HCT116 (cell line): ENCODE data around the gene CHADL. TPM values are rescaled to one million over a fixed set of nuclear protein-coding genes. Genes with fewer than 3 reads are reported as not detected.

ENCODE experiments used
- ATAC-seq: fragments of 200-7000 bp; cut with Tn5 transposase; 2 replicates; pipeline ENCODE4 v1.9.1; 2020; ENCODE audit warnings: mild to moderate bottlenecking, moderate library complexity
- BruUV-seq: library from RNA; stranded (reverse); fragments of 400-500 nt; replicated peaks from 2 replicates; lab custom pipeline; 2021; lab: Mats Ljungman, UMichigan
- CTCF ChIA-PET: fragments of 300-600 bp; sonication (Branson Sonifier 250); formaldehyde crosslinking; loops from one replicate; lab custom pipeline; 2021; ENCODE audit warnings: antibody characterized with exemption; lab: Charles Lee
- POLR2A ChIA-PET: fragments of 300-600, 350-600 bp; sonication (Branson Sonifier 250); formaldehyde crosslinking; loops from one replicate; lab custom pipeline; 2021; ENCODE audit warnings: antibody characterized with exemption; lab: Charles Lee
- RAD21 ChIA-PET, 2 experiments: fragments of 300-600 bp; sonication (Branson Sonifier 250); formaldehyde crosslinking; loops; one replicate each; lab custom pipeline; 2023; ENCODE audit warnings: low total read pairs in 2 of 2; ENCODE audit not compliant: uncharacterized antibody in 2 of 2, unreplicated experiment in 2 of 2, low non-redundant PET in 1 of 2; lab: Charles Lee
- DNase-seq: peaks from one replicate; pipeline ENCODE4 v3.0.0-alpha.2; 2010; ENCODE audit warnings: low read depth, low spot score
- H2AFZ ChIP-seq: fragments of 200-600 bp; shearing (Covaris generic), sonication (generic); 2 replicates; pipeline ENCODE4 v1.6.1; 2017; ENCODE audit warnings: low read depth, mixed run types, mixed read lengths, antibody characterized with exemption, low read length; ENCODE audit not compliant: poor library complexity, severe bottlenecking
- H3K27ac ChIP-seq: 2 replicates; pipeline ENCODE4 v1.5.1; 2012; ENCODE audit warnings: low read depth, low read length
- H3K27me3 ChIP-seq: fragments of 200-600 bp; sonication (generic); 2 replicates; pipeline ENCODE4 v1.6.1; 2016; ENCODE audit warnings: mixed run types, low read length, mixed read lengths; ENCODE audit not compliant: insufficient read depth
- H3K36me3 ChIP-seq, 2 experiments: fragments of 200-500 bp in 1 of 2; fragments of 200-600 bp in 1 of 2; sonication (Bioruptor generic) in 1 of 2; sonication (generic) in 1 of 2; 2 replicates each; pipeline versions ENCODE4 v1.5.1 to v1.6.1; 2014 to 2016; ENCODE audit warnings: low read length in 2 of 2, inconsistent platforms in 1 of 2, mixed read lengths in 1 of 2, mixed run types in 1 of 2; ENCODE audit not compliant: insufficient read depth in 2 of 2, control insufficient read depth in 1 of 2
- H3K4me1 ChIP-seq, 2 experiments: fragments of 200-600 bp in 1 of 2; sonication (generic) in 1 of 2; 2 replicates each; pipeline versions ENCODE4 v1.5.1 to v1.6.1; 2012 to 2017; ENCODE audit warnings: low read length in 2 of 2, inconsistent platforms in 1 of 2, mild to moderate bottlenecking in 1 of 2, mixed read lengths in 1 of 2, mixed run types in 1 of 2, moderate library complexity in 1 of 2; ENCODE audit not compliant: insufficient read depth in 2 of 2, control insufficient read depth in 1 of 2
- H3K4me2 ChIP-seq: fragments of 200-600 bp; sonication (generic); 2 replicates; pipeline ENCODE4 v1.6.1; 2017; ENCODE audit warnings: mixed run types, low read length, mixed read lengths
- H3K4me3 ChIP-seq, 2 experiments: fragments of 200-600 bp in 1 of 2; sonication (generic) in 1 of 2; replicated peaks in 1 of 2; 2 replicates each; pipeline ENCODE4 v1.5.1; 2011 to 2016; ENCODE audit warnings: low read length in 2 of 2, control low read depth in 1 of 2, low read depth in 1 of 2, mild to moderate bottlenecking in 1 of 2, mixed read lengths in 1 of 2, mixed run types in 1 of 2
- H3K79me2 ChIP-seq: fragments of 200-600 bp; sonication (generic); 2 replicates; pipeline ENCODE4 v1.6.1; 2017; ENCODE audit warnings: mild to moderate bottlenecking, mixed run types, low read length, moderate library complexity, mixed read lengths; ENCODE audit not compliant: insufficient read depth
- H3K9ac ChIP-seq: fragments of 200-600 bp; sonication (generic); 2 replicates; pipeline ENCODE4 v1.6.1; 2016; ENCODE audit warnings: low read length, mixed read lengths
- H3K9me2 ChIP-seq: fragments of 200-600 bp; sonication (generic), shearing (Covaris generic); 2 replicates; pipeline ENCODE4 v1.6.1; 2017; ENCODE audit warnings: mixed run types, mild to moderate bottlenecking, moderate library complexity; ENCODE audit not compliant: insufficient read depth
- H3K9me3 ChIP-seq, 2 experiments: fragments of 200-500 bp in 1 of 2; fragments of 200-600 bp in 1 of 2; sonication (Bioruptor generic) in 1 of 2; sonication (generic) in 1 of 2; 2 replicates each; pipeline ENCODE4 v1.6.1; 2014 to 2017; ENCODE audit warnings: low read length in 2 of 2, mixed read lengths in 2 of 2, inconsistent platforms in 1 of 2, low read depth in 1 of 2, mild to moderate bottlenecking in 1 of 2, mixed run types in 1 of 2, moderate library complexity in 1 of 2; ENCODE audit not compliant: control insufficient read depth in 1 of 2, insufficient read depth in 1 of 2
- H4K20me1 ChIP-seq: fragments of 200-600 bp; sonication (generic), shearing (Covaris generic); 2 replicates; pipeline ENCODE4 v1.6.1; 2017; ENCODE audit warnings: mixed run types, mild to moderate bottlenecking, moderate library complexity; ENCODE audit not compliant: insufficient read depth
- CBX3 ChIP-seq: IDR thresholded peaks from 2 replicates; pipeline ENCODE4 v1.6.1; 2012; ENCODE audit warnings: low read depth
- CTCF ChIP-seq, 3 experiments: fragments of 200-600 bp in 1 of 3; sonication (generic) in 1 of 3; IDR thresholded peaks in 2 of 3; conservative IDR thresholded peaks in 1 of 3; 2 replicates each; pipeline ENCODE4 v1.5.1; 2012 to 2017; ENCODE audit warnings: low read depth in 2 of 3, low read length in 2 of 3, antibody characterized with exemption in 1 of 3, borderline replicate concordance in 1 of 3, control low read depth in 1 of 3, mild to moderate bottlenecking in 1 of 3, mixed read lengths in 1 of 3, mixed run types in 1 of 3, moderate library complexity in 1 of 3; ENCODE audit not compliant: insufficient read depth in 1 of 3
- ELF1 ChIP-seq: IDR thresholded peaks from 2 replicates; pipeline ENCODE4 v1.6.1; 2012; ENCODE audit warnings: low read depth, borderline replicate concordance
- EZH2 ChIP-seq: fragments of 200-600 bp; sonication (generic); IDR thresholded peaks from 2 replicates; pipeline ENCODE4 v1.6.1; 2017; ENCODE audit warnings: antibody characterized with exemption, mixed run types
- FOSL1 ChIP-seq: IDR thresholded peaks from 2 replicates; pipeline ENCODE4 v1.6.1; 2012; ENCODE audit warnings: low read depth
- MAX ChIP-seq: IDR thresholded peaks from 2 replicates; pipeline ENCODE4 v1.6.1; 2012
- POLR2A ChIP-seq: IDR thresholded peaks from 2 replicates; pipeline ENCODE4 v1.7.0; 2011; ENCODE audit warnings: borderline replicate concordance; ENCODE audit not compliant: insufficient read depth, insufficient read length; ENCODE audit errors: extremely low read depth
- POLR2AphosphoS5 ChIP-seq: IDR thresholded peaks from 2 replicates; pipeline ENCODE4 v1.6.1; 2011; ENCODE audit warnings: mild to moderate bottlenecking, low read depth, low read length, moderate library complexity
- REST ChIP-seq: IDR thresholded peaks from 2 replicates; pipeline ENCODE4 v1.6.1; 2012; ENCODE audit warnings: low read depth
- SP1 ChIP-seq: IDR thresholded peaks from 2 replicates; pipeline ENCODE4 v1.6.1; 2012; ENCODE audit warnings: low read depth
- SRF ChIP-seq: IDR thresholded peaks from 2 replicates; pipeline ENCODE4 v1.6.1; 2012; ENCODE audit warnings: low read depth
- YY1 ChIP-seq: IDR thresholded peaks from 2 replicates; pipeline ENCODE4 v1.6.1; 2011; ENCODE audit warnings: low read length, low read depth, moderate library complexity, mild to moderate bottlenecking; ENCODE audit not compliant: insufficient replicate concordance; ENCODE audit errors: extremely low read depth
- ZBTB33 ChIP-seq: IDR thresholded peaks from 2 replicates; pipeline ENCODE4 v1.6.1; 2011; ENCODE audit warnings: mild to moderate bottlenecking, low read length, moderate library complexity; ENCODE audit not compliant: insufficient replicate concordance; ENCODE audit errors: extremely low read depth
- ZFX ChIP-seq: fragments of 450-650 bp; IDR thresholded peaks from 2 replicates; pipeline ENCODE4 v1.6.1; 2017
- ZNF274 ChIP-seq: fragments of 200-500 bp; sonication (Bioruptor generic); IDR thresholded peaks from 2 replicates; pipeline ENCODE4 v1.6.1; 2014; ENCODE audit warnings: mild to moderate bottlenecking, low read depth, low read length, inconsistent platforms
- intact Hi-C: fragments of 100-400 bp; cut with micrococcal nuclease; formaldehyde crosslinking; loops from 2 replicates; pipeline ENCODE4 v1.10.0; 2022
- total RNA-seq: library from RNA; stranded (reverse); gene quantifications from one replicate; pipeline ENCODE4 v1.2.1, GENCODE V29; 2021; ENCODE audit not compliant: unreplicated experiment

CHADL gene
- total RNA-seq, 1 experiment from 2014 or later: 0.47 TPM

- TF ChIP-seq CTCF (IDR thresholded peaks at IDR 0.05 in 2 of 3, conservative IDR thresholded peaks at IDR 0.05 in 1 of 3; ENCODE audit: borderline replicate concordance in 1 of 3, insufficient read depth in 1 of 3, low read depth in 2 of 3, low read length in 2 of 3): no peak
- TF ChIP-seq SRF: no peak
- TF ChIP-seq FOSL1: no peak
- TF ChIP-seq POLR2AphosphoS5: no peak
- no peak for TF ChIP-seq YY1
- TF ChIP-seq EZH2: no peak
- no peak for TF ChIP-seq MAX
- TF ChIP-seq ZNF274: no peak
- no peak for TF ChIP-seq CBX3
- TF ChIP-seq ELF1: no peak
Measured at GRCh38 chr22:41239443-41240128, 1.1 kb downstream of the CHADL start (continued).

DNA sequence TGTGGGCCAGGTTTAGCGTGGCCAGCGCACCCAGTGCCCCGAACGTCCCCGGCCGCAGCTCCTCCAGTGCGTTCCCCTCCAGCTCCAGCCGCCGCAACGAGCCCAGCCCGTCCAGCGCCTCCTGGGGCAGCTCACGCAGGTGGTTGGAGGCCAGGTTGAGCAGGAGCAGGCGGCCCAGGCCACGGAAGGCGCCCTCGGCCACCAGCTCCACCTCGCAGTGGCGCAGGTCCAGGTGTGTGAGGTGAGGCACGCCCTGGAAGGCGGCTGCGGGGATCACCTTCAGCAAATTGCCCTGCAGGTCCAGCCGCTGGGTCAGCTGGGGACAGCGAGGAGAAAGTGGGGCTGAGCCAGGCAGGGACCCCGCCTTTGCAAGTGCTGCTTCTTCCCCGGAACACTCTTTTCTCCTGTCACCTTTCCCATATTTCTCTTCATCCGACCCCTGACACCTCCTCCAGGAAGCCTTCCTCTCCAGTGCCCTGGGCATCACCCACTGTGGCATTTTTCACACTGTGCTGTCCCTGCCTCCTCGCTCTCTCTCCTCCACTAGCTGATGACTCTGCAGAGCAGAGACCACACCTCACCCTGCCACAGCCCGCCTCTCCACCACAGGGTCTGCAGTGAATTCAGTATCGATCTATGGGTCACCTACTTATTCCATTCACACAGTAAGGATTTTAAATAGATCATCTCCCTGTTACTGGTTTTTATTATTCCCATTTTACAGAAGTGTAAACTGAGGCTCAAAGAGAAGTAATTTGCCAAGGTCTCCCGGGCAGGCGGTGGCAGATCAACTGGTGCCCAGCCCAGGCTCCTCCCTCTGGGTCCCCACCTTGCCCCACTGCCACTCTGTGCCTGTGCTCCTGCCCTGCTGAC lies 1.9 kb downstream of the CHADL start:
- H3K9me2 ChIP-seq: no peaks in the 10 kb centered on the region
- CTCF ChIA-PET: no interaction called here
- no peak for ATAC-seq
- no peak overlapping the region for H3K27ac ChIP-seq
- H4K20me1 ChIP-seq: peaks cover 4% of the 10 kb centered on the region; the same call in 1 of the 2 replicates
- peaks cover 11 to 13% of the 10 kb centered on the region in 2 experiments; a peak in 3 of 4 replicates for H3K4me1 ChIP-seq
- no peak overlapping the region for H3K4me3 ChIP-seq
- no peaks in the 10 kb centered on the region for H3K79me2 ChIP-seq
- POLR2A ChIA-PET: no interaction called here
- no peaks in the 10 kb centered on the region for H3K36me3 ChIP-seq
- intact Hi-C loops: no loop called here
- RAD21 ChIA-PET: interaction anchor here in 1 of 2 experiments (2.1 kb wide), 1 partner anchor 316 kb away, joined by 13 read pairs; no protein-coding TSS in a partner anchor
- no peak overlapping the region for H2AFZ ChIP-seq
- H3K27me3 ChIP-seq: no peaks in the 10 kb centered on the region
- H3K9me3 ChIP-seq: no peaks in the 10 kb centered on the region
- no TSS peak for BruUV-seq
- H3K4me2 ChIP-seq: no peak overlapping the region
- H3K9ac ChIP-seq: no peak overlapping the region
- no peak for DNase-seq
- TF ChIP-seq SP1 (no peak), FOSL1 (no peak), ZBTB33 (no peak), ZFX (no peak), POLR2A (no peak), REST (no peak), ELF1 (no peak)
